NOMO-1 treated with DMSO at 0.1 percent for 48 hours (cell line): ENCODE data around the gene RAB26.
A peak's percentile ranks its signal among the peaks of the same experiment; 100 is the strongest.

Source experiments
- DNase-seq: peaks from one replicate; lab custom pipeline; 2025; ENCODE audit not compliant: unreplicated experiment; lab: John Stamatoyannopoulos, UW

Gene RAB26

GRCh38 chr16:2142942-2143877 lies 5.2 kb upstream of the RAB26 start:
- peak; percentile 12 for DNase-seq

GRCh38 chr16:2143878-2144485 lies 4.4 kb upstream of the RAB26 start:
- no peak for DNase-seq

DNA sequence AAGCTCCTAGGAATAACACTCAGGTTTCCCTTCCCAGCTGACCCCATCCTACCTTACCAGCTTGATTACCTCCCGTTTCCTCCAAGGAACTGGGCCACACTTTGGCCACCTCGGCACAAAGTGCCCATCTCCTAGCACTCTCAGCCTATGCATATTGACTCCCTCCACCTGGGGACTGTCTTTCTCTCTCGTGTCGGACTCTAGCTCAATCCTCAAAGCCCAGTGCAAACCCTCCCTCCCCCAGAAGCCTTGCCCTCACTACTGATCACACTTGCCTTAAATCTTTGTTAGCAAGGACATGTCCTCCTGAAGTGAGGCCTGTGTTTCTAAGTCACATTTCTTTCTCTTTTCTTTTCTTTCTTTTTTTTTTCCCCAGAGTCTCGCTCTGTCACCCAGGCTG lies 2.6 kb upstream of the RAB26 start:
- no peak for DNase-seq

DNA sequence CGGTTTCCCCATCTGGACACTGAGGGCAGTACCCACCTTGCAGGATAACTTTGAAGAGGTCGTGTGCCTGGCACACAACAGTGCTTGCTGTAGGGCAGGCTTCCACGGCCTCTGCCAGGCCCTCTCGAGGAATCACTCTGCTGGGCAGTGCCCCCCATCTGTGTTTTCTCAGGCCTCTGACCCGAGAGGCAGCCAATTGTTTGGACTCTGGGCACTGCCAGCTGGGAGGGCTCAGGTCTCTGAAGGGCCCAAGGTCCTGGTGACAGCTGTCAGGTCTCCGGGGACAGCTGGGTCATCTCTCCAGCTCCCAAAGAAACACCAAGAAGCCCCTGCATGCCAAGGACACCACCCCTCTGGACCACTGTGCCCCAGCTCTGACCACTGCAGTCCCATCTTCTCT lies 1.0 kb upstream of the RAB26 start:
- DNase-seq = no peak

DNA sequence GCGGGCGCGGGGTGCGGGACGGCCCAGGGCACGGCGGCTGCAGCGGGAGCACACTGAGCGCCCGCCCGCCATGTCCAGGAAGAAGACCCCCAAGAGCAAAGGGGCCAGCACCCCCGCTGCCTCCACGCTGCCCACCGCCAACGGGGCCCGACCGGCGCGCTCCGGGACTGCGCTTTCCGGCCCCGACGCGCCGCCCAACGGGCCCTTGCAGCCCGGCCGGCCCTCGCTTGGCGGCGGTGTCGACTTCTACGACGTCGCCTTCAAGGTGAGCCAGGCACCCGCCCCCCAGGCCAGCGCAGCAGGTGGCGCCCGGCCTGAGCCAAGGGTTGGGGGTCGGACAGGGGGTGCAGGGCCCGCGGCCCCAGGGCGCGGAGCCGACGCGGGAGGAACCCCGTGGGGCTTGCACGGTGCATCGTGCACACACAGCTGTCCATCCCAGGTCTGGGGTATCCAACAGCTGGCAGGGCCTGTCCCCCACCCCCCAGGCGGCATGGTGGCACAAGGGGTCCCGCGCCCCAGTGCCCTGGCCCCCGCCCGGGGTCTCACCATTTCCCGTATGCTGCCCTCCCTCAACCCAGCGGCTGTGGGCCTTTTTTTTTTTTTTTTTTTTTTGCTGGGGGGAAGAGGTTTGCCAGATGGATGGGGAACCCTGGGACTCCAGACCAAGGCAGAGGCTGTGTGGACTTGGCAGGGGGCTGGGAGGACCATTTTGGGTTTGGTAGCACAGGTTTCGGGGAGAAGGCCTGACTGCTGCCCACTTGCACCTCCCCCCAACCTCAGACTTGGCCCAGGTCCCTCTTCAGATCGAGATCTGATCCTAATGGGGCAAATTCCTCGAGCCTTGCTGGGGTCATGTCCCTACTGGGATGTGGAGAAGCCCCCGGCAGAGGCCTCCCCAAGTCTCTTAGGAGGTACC lies 547 bp downstream of the RAB26 start:
- DNase-seq = no peak

GRCh38 chr16:2149630-2150417 lies 1.4 kb downstream of the RAB26 start:
- DNase-seq = no peak

- DNase-seq = no peak
Measured at GRCh38 chr16:2150418-2151187, 2.2 kb downstream of the RAB26 start.

DNA sequence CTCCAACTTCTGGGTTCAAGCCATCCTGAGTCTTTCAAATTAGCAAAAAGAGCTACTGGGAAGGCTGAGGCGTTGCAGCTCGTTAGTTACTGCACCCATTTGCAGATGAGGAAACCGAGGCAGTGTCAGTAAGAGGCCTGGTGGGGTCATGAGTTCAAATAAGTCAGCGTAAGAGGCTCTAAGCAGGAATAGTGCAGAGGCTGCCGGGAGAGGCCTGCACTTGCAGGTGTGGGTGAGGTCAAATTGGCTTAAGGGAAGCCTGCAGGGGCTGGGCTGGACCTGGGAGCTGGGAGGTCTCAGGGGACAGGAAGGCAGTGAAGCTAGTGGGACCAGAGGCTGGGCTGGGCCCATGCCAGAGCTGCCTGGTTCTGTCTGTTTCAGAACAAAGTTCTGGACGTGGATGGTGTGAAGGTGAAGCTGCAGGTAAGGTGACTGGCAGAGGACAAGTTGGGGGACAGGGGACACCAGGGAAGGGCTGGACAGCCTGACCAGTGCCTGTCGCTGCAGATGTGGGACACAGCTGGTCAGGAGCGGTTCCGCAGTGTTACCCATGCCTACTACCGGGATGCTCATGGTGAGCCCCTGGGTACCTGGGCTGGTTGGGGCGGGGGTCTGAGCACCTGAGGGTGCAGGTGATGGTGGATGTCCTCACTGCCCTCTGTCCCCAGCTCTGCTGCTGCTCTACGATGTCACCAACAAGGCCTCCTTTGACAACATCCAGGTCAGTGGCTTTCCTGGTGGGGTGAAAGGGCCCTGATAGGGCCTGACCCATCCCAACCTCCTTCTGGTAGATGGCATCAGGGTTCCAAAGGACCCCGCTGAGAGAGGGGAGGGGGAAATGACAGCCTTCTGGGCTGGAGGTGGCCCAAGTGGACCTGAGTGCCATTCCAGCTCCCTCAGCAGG lies 3.0 kb downstream of the RAB26 start:
- no peak for DNase-seq

GRCh38 chr16:2152695-2153506 lies 4.5 kb downstream of the RAB26 start:
- no peak for DNase-seq

- DNase-seq = no peak
Measured at GRCh38 chr16:2154533-2155090, 6.2 kb downstream of the RAB26 start.

GRCh38 chr16:2155091-2155950 lies 6.9 kb downstream of the RAB26 start, which contains the start of gene TRAF7:
Gene TRAF7, plus strand, starts transcription at chr16:2155782. Its CDS starts 8,139 bp downstream, at chr16:2163921.
- DNase-seq = peak; percentile 100

GRCh38 chr16:2155977-2156848 lies 7.8 kb downstream of the RAB26 start:
- DNase-seq = peak; percentile 32

DNA sequence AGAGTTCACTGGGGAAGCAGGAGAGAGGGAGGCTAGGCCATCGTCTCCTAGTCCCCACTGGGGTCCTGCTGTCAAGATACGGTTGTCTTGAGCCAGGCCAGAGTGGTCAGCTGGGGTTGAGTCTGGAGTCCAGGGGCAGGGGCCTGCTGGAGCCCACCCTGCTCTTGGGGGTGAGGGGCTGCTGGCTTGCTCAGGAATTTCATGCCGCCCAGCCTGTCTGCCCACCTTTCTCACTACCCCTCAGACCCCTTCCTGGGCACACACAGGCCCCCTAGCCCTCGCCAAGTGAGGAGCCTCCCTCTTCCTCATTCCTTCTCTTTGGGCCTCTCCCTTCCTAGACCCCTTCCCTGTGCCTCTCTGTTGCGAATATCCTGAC lies 8.4 kb downstream of the RAB26 start:
- DNase-seq = no peak

DNA sequence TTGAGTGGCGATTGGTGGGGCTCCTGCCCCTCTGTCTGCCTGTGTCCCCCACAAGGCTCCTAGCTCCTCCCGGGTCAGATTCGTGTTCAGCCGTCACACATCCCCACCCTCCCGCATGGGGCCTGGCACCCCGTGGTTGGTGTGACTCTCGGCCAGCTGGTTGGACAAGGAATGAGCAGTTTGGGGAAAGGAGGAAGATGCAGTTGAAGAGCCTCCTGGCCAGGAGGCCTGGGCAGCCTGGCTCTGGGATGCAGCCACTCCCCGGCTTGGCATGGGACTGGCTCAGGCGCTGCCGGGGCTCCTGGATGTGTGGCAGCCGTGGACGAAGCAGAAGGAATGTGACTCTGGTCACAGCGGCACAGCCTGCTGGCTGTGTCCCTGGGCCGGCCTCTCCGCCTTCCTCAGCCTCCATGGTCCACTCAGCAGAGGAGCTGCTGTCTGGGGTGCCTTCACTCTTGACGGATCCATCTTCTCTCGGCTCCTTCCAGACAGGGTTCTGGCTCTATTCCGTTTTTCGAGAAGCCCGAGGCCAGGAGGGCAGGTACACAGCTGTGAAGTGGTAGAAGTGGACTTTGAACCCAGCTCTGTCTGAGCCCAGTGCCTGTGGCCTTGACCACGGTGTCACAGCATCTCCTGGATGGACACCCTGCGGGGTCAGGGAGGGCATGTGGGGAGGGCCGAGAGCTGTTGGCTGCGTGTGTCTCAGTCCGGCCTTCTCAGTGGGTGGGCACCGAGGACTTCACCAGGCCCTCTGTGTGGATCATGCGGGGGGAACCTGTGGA lies 9.2 kb downstream of the RAB26 start:
- no peak for DNase-seq

- DNase-seq = no peak
Measured at GRCh38 chr16:2158262-2158638, 9.8 kb downstream of the RAB26 start.
